ENCODE results near the gene BHLHA15.

GRCh38 chr7:98234429-98235147, 23.3 kb downstream of the BHLHA15 start:
- TF ChIP-seq POLR2AphosphoS5 (IDR thresholded peaks at IDR 0.05) (no peak), CTCF (IDR thresholded peaks at IDR 0.05) (no peak), POLR2A (IDR thresholded peaks at IDR 0.05) (no peak)

Measured in breast epithelium (tissue), 3 donors.